Measurements from ENCODE around the gene SLC48A1. TPM values are rescaled to one million over a fixed set of nuclear protein-coding genes. Genes with fewer than 3 reads are reported as not detected.

SLC48A1 gene
- total and polyA plus RNA-seq, 4 donors: 6.1 to 15.4 (median 9.3) TPM

DNA sequence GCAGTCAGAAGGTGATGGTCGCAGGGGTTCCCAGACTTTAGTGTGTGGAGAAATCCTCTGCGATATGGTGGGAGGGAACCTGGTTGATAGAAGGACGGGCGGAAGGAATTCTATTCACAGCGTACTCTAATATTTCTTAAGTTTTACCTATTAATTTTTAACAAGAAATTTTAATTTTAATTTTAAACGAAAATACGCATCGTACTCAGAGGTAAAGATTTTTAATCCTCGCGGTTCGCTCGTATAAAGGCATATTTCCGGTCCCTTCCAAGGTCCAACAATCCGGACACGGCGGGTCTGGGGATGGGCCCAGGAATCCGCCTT is 338 bp upstream of the SLC48A1 start:
- Histone ChIP-seq H3K9ac (ENCODE audit: low read depth in 1 of 2, low read length in 2 of 2) (peak overlapping the region in 1 of 2 donors; percentile 21), H3K4me1 (ENCODE audit: control insufficient read depth in 4 of 4, insufficient read depth in 4 of 4, low read length in 3 of 4) (peaks cover 8 to 26% (median 15%) of the 10 kb centered on the region in 4 donors), H3K9me3 (ENCODE audit: control insufficient read depth in 4 of 4, low read length in 3 of 4) (no peaks in the 10 kb centered on the region), H3K36me3 (ENCODE audit: control insufficient read depth in 4 of 4, insufficient read depth in 3 of 4, low read depth in 1 of 4, low read length in 3 of 4) (no peaks in the 10 kb centered on the region), H3K27me3 (ENCODE audit: control insufficient read depth in 4 of 4, insufficient read depth in 4 of 4, low read length in 3 of 4) (no peaks in the 10 kb centered on the region), H3K27ac (ENCODE audit: low read depth in 1 of 2, low read length in 2 of 2) (no peak overlapping the region), H3K4me3 (ENCODE audit: low read depth in 1 of 3, low read length in 3 of 3) (peak overlapping the region in 2 of 3 donors; percentile 21 to 73)
- TF ChIP-seq, protein P1, sequence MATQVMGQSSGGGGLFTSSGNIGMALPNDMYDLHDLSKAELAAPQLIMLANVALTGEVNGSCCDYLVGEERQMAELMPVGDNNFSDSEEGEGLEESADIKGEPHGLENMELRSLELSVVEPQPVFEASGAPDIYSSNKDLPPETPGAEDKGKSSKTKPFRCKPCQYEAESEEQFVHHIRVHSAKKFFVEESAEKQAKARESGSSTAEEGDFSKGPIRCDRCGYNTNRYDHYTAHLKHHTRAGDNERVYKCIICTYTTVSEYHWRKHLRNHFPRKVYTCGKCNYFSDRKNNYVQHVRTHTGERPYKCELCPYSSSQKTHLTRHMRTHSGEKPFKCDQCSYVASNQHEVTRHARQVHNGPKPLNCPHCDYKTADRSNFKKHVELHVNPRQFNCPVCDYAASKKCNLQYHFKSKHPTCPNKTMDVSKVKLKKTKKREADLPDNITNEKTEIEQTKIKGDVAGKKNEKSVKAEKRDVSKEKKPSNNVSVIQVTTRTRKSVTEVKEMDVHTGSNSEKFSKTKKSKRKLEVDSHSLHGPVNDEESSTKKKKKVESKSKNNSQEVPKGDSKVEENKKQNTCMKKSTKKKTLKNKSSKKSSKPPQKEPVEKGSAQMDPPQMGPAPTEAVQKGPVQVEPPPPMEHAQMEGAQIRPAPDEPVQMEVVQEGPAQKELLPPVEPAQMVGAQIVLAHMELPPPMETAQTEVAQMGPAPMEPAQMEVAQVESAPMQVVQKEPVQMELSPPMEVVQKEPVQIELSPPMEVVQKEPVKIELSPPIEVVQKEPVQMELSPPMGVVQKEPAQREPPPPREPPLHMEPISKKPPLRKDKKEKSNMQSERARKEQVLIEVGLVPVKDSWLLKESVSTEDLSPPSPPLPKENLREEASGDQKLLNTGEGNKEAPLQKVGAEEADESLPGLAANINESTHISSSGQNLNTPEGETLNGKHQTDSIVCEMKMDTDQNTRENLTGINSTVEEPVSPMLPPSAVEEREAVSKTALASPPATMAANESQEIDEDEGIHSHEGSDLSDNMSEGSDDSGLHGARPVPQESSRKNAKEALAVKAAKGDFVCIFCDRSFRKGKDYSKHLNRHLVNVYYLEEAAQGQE (IDR thresholded peaks at IDR 0.05): no peak
- TF ChIP-seq HNF4A (conservative IDR thresholded peaks at IDR 0.05): peak in 1 of 2 donors; percentile 10
- no peak for DNase-seq (ENCODE audit: low spot score)
- WGBS: 14% methylated on average over 17 of the region's 17 CpGs

DNA sequence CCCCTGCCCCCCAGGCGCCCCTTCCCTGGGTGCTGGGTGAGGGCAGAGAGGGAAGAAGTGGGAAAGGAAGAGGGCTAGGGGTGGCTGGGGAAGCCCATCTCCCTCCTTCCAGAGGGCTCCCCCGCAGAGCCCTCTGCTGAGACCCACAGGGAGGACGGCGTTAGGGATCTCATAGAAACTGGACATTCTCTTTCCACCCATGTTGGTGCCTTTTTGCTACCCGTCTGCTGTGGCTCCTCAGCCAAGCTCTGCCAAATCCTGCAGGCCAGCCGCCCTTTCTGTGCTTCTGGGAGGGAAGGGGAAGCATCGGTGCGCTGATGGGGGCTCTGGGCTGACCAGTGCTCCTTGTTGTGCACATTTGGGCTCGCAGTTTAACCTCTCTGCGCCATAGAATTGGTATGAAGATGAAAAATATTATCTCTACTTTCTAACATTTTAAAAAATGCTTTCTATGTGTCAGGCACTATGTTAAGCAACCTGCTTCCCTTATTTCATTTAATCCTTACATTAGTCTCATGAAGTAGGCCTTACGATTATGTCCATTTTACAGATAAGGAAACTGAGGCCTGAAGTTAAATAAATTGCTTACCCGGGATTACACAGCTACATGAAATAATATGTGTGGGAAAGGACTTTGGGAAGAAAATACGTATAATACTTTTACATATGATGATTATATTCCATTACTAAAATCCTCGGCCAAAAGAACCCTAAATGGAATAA is 981 bp downstream of the SLC48A1 start:
- WGBS: 59% methylated on average over 14 of the region's 14 CpGs
- Histone ChIP-seq H3K9ac (ENCODE audit: low read depth in 1 of 2, low read length in 2 of 2) (peak overlapping the region in 1 of 2 donors; percentile 60), H3K27ac (ENCODE audit: low read depth in 1 of 2, low read length in 2 of 2) (no peak overlapping the region), H3K27me3 (ENCODE audit: control insufficient read depth in 4 of 4, insufficient read depth in 4 of 4, low read length in 3 of 4) (no peaks in the 10 kb centered on the region), H3K36me3 (ENCODE audit: control insufficient read depth in 4 of 4, insufficient read depth in 3 of 4, low read depth in 1 of 4, low read length in 3 of 4) (no peaks in the 10 kb centered on the region), H3K9me3 (ENCODE audit: control insufficient read depth in 4 of 4, low read length in 3 of 4) (no peaks in the 10 kb centered on the region), H3K4me1 (ENCODE audit: control insufficient read depth in 4 of 4, insufficient read depth in 4 of 4, low read length in 3 of 4) (peaks cover 5 to 19% (median 13%) of the 10 kb centered on the region in 4 donors), H3K4me3 (ENCODE audit: low read depth in 1 of 3, low read length in 3 of 3) (peak overlapping the region; percentile 30 to 73 (median 47))
- no peak for DNase-seq (ENCODE audit: low spot score)
- no peak for TF ChIP-seq RXRA (IDR thresholded peaks at IDR 0.05)
- TF ChIP-seq RAD21 (IDR thresholded peaks at IDR 0.05): no peak
- TF ChIP-seq EGR1 (IDR thresholded peaks at IDR 0.05; ENCODE audit: low read depth in 2 of 2): no peak
- no peak for TF ChIP-seq NR2F2 (IDR thresholded peaks at IDR 0.05)
- TF ChIP-seq, protein P2, sequence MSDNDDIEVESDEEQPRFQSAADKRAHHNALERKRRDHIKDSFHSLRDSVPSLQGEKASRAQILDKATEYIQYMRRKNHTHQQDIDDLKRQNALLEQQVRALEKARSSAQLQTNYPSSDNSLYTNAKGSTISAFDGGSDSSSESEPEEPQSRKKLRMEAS (IDR thresholded peaks at IDR 0.05): no peak
- TF ChIP-seq HNF4A (conservative IDR thresholded peaks at IDR 0.05): no peak
- TF ChIP-seq HNF4G (IDR thresholded peaks at IDR 0.05): no peak
- TF ChIP-seq TAF1 (conservative IDR thresholded peaks at IDR 0.05): no peak
- TF ChIP-seq, protein P3, sequence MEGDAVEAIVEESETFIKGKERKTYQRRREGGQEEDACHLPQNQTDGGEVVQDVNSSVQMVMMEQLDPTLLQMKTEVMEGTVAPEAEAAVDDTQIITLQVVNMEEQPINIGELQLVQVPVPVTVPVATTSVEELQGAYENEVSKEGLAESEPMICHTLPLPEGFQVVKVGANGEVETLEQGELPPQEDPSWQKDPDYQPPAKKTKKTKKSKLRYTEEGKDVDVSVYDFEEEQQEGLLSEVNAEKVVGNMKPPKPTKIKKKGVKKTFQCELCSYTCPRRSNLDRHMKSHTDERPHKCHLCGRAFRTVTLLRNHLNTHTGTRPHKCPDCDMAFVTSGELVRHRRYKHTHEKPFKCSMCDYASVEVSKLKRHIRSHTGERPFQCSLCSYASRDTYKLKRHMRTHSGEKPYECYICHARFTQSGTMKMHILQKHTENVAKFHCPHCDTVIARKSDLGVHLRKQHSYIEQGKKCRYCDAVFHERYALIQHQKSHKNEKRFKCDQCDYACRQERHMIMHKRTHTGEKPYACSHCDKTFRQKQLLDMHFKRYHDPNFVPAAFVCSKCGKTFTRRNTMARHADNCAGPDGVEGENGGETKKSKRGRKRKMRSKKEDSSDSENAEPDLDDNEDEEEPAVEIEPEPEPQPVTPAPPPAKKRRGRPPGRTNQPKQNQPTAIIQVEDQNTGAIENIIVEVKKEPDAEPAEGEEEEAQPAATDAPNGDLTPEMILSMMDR (IDR thresholded peaks at IDR 0.05; ENCODE audit: low read depth, low read length, missing input control): no peak
- TF ChIP-seq, protein P4, sequence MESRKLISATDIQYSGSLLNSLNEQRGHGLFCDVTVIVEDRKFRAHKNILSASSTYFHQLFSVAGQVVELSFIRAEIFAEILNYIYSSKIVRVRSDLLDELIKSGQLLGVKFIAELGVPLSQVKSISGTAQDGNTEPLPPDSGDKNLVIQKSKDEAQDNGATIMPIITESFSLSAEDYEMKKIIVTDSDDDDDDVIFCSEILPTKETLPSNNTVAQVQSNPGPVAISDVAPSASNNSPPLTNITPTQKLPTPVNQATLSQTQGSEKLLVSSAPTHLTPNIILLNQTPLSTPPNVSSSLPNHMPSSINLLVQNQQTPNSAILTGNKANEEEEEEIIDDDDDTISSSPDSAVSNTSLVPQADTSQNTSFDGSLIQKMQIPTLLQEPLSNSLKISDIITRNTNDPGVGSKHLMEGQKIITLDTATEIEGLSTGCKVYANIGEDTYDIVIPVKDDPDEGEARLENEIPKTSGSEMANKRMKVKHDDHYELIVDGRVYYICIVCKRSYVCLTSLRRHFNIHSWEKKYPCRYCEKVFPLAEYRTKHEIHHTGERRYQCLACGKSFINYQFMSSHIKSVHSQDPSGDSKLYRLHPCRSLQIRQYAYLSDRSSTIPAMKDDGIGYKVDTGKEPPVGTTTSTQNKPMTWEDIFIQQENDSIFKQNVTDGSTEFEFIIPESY (IDR thresholded peaks at IDR 0.05): no peak
- TF ChIP-seq, protein P1 (IDR thresholded peaks at IDR 0.05): no peak
- TF ChIP-seq YY1 (IDR thresholded peaks at IDR 0.05): no peak
- no peak for TF ChIP-seq SP1 (IDR thresholded peaks at IDR 0.05)
- TF ChIP-seq JUND (IDR thresholded peaks at IDR 0.05): no peak
- no peak for TF ChIP-seq GABPA (IDR thresholded peaks at IDR 0.05 in 1 of 2, conservative IDR thresholded peaks at IDR 0.05 in 1 of 2)
- TF ChIP-seq FOXA2 (IDR thresholded peaks at IDR 0.05): no peak
- TF ChIP-seq ATF3 (IDR thresholded peaks at IDR 0.05): no peak
- no peak for TF ChIP-seq FOXA1 (IDR thresholded peaks at IDR 0.05)

All from liver (tissue), 9 donors.